ENCODE data around the gene MYO3B. TPM values are rescaled to one million over a fixed set of nuclear protein-coding genes. Genes with fewer than 3 reads are reported as not detected.

The MYO3B gene
- total RNA-seq (2014; rRNA removed; shearing (Covaris generic)): not detected in 2 replicates

GRCh38 chr2:170177950-170178781 is at the start of gene MYO3B:
Gene MYO3B (plus strand): TSS chr2:170178147. CDS start chr2:170178288, 141 bp downstream.
- Histone ChIP-seq H3K27me3 (replicated peaks) (no peaks in the 10 kb centered on the region), H3K4me3 (no peak within 1 kb of the TSS), H3K9me3 (replicated peaks) (no peaks in the 10 kb centered on the region), H3K36me3 (no peaks in the 10 kb centered on the region), H3K4me1 (replicated peaks) (no peaks in the 10 kb centered on the region), H3K27ac (no peak within 1 kb of the TSS)
- DNase-seq (ENCODE audit: low read depth in 1 of 2, low spot score in 2 of 2): no peak

- 0 out of 2 replicates have a peak, but pooled peaks cover 2% of the 10 kb centered on the region for H3K9me3 ChIP-seq (replicated peaks)
- H3K4me3 ChIP-seq: no peak overlapping the region
- no peaks in the 10 kb centered on the region for H3K36me3 ChIP-seq
- no peaks in the 10 kb centered on the region for H3K4me1 ChIP-seq (replicated peaks)
- H3K27ac ChIP-seq: no peak overlapping the region
- no peak for DNase-seq (ENCODE audit: low read depth in 1 of 2, low spot score in 2 of 2)
- H3K27me3 ChIP-seq (replicated peaks): no peaks in the 10 kb centered on the region
Measured at GRCh38 chr2:170139276-170139967, 38.5 kb upstream of the MYO3B start.

- Histone ChIP-seq H3K27me3 (replicated peaks) (no peaks in the 10 kb centered on the region), H3K36me3 (no peaks in the 10 kb centered on the region), H3K4me3 (no peak overlapping the region), H3K27ac (no peak overlapping the region), H3K4me1 (replicated peaks) (no peaks in the 10 kb centered on the region), H3K9me3 (replicated peaks) (0 out of 2 replicates have a peak, but pooled peaks cover 2% of the 10 kb centered on the region)
- DNase-seq (ENCODE audit: low read depth in 1 of 2, low spot score in 2 of 2): no peak
Measured at GRCh38 chr2:170140561-170140960, 37.4 kb upstream of the MYO3B start.

GRCh38 chr2:170141865-170142264 is 36.1 kb upstream of the MYO3B start:
- Histone ChIP-seq H3K4me1 (replicated peaks) (no peaks in the 10 kb centered on the region), H3K4me3 (no peak overlapping the region), H3K9me3 (replicated peaks) (no peaks in the 10 kb centered on the region), H3K27ac (no peak overlapping the region), H3K36me3 (no peaks in the 10 kb centered on the region), H3K27me3 (replicated peaks) (no peaks in the 10 kb centered on the region)
- no peak for DNase-seq (ENCODE audit: low read depth in 1 of 2, low spot score in 2 of 2)

GRCh38 chr2:170142502-170142901 is 35.4 kb upstream of the MYO3B start:
- no peaks in the 10 kb centered on the region for H3K27me3 ChIP-seq (replicated peaks)
- DNase-seq (ENCODE audit: low read depth in 1 of 2, low spot score in 2 of 2): no peak
- no peak overlapping the region for H3K27ac ChIP-seq
- H3K4me1 ChIP-seq (replicated peaks): no peaks in the 10 kb centered on the region
- H3K4me3 ChIP-seq: no peak overlapping the region
- H3K36me3 ChIP-seq: no peaks in the 10 kb centered on the region
- no peaks in the 10 kb centered on the region for H3K9me3 ChIP-seq (replicated peaks)

GRCh38 chr2:170143045-170143717 is 34.8 kb upstream of the MYO3B start:
- Histone ChIP-seq H3K27ac (no peak overlapping the region), H3K4me1 (replicated peaks) (no peaks in the 10 kb centered on the region), H3K9me3 (replicated peaks) (no peaks in the 10 kb centered on the region), H3K36me3 (no peaks in the 10 kb centered on the region), H3K4me3 (no peak overlapping the region), H3K27me3 (replicated peaks) (no peaks in the 10 kb centered on the region)
- DNase-seq (ENCODE audit: low read depth in 1 of 2, low spot score in 2 of 2): no peak

GRCh38 chr2:170144761-170145160 is 33.2 kb upstream of the MYO3B start:
- Histone ChIP-seq H3K9me3 (replicated peaks) (no peaks in the 10 kb centered on the region), H3K4me3 (no peak overlapping the region), H3K27me3 (replicated peaks) (no peaks in the 10 kb centered on the region), H3K4me1 (replicated peaks) (no peaks in the 10 kb centered on the region), H3K36me3 (no peaks in the 10 kb centered on the region), H3K27ac (no peak overlapping the region)
- no peak for DNase-seq (ENCODE audit: low read depth in 1 of 2, low spot score in 2 of 2)

GRCh38 chr2:170145191-170145590 is 32.8 kb upstream of the MYO3B start:
- no peak overlapping the region for H3K4me3 ChIP-seq
- H3K4me1 ChIP-seq (replicated peaks): no peaks in the 10 kb centered on the region
- H3K27ac ChIP-seq: no peak overlapping the region
- H3K9me3 ChIP-seq (replicated peaks): no peaks in the 10 kb centered on the region
- DNase-seq (ENCODE audit: low read depth in 1 of 2, low spot score in 2 of 2): no peak
- H3K27me3 ChIP-seq (replicated peaks): no peaks in the 10 kb centered on the region
- H3K36me3 ChIP-seq: no peaks in the 10 kb centered on the region

GRCh38 chr2:170145675-170146432 is 32.1 kb upstream of the MYO3B start:
- Histone ChIP-seq H3K4me3 (no peak overlapping the region), H3K27ac (no peak overlapping the region), H3K27me3 (replicated peaks) (no peaks in the 10 kb centered on the region), H3K36me3 (no peaks in the 10 kb centered on the region), H3K4me1 (replicated peaks) (no peaks in the 10 kb centered on the region), H3K9me3 (replicated peaks) (no peaks in the 10 kb centered on the region)
- no peak for DNase-seq (ENCODE audit: low read depth in 1 of 2, low spot score in 2 of 2)

- Histone ChIP-seq H3K36me3 (no peaks in the 10 kb centered on the region), H3K9me3 (replicated peaks) (no peaks in the 10 kb centered on the region), H3K4me3 (no peak overlapping the region), H3K4me1 (replicated peaks) (no peaks in the 10 kb centered on the region), H3K27me3 (replicated peaks) (no peaks in the 10 kb centered on the region), H3K27ac (no peak overlapping the region)
- DNase-seq (ENCODE audit: low read depth in 1 of 2, low spot score in 2 of 2): no peak
Measured at GRCh38 chr2:170146784-170147183, 31.2 kb upstream of the MYO3B start.

GRCh38 chr2:170147576-170147975 is 30.4 kb upstream of the MYO3B start:
- no peak for DNase-seq (ENCODE audit: low read depth in 1 of 2, low spot score in 2 of 2)

GRCh38 chr2:170148161-170148560 is 29.8 kb upstream of the MYO3B start:
- DNase-seq (ENCODE audit: low read depth in 1 of 2, low spot score in 2 of 2): no peak
- H3K9me3 ChIP-seq (replicated peaks): no peaks in the 10 kb centered on the region
- H3K4me3 ChIP-seq: no peak overlapping the region
- H3K4me1 ChIP-seq (replicated peaks): no peaks in the 10 kb centered on the region
- H3K36me3 ChIP-seq: no peaks in the 10 kb centered on the region
- H3K27ac ChIP-seq: no peak overlapping the region
- no peaks in the 10 kb centered on the region for H3K27me3 ChIP-seq (replicated peaks)

More at GRCh38 chr2:170147576-170147975, 30.4 kb upstream of the MYO3B start:
- Histone ChIP-seq H3K27me3 (replicated peaks) (no peaks in the 10 kb centered on the region), H3K4me3 (no peak overlapping the region), H3K36me3 (no peaks in the 10 kb centered on the region), H3K9me3 (replicated peaks) (no peaks in the 10 kb centered on the region), H3K4me1 (replicated peaks) (no peaks in the 10 kb centered on the region), H3K27ac (no peak overlapping the region)

- no peak overlapping the region for H3K4me3 ChIP-seq
- H3K4me1 ChIP-seq (replicated peaks): peaks cover 6% of the 10 kb centered on the region
- no peaks in the 10 kb centered on the region for H3K9me3 ChIP-seq (replicated peaks)
- H3K27me3 ChIP-seq (replicated peaks): no peaks in the 10 kb centered on the region; the same call in 1 of the 2 replicates
- no peak for DNase-seq (ENCODE audit: low read depth in 1 of 2, low spot score in 2 of 2)
- H3K36me3 ChIP-seq: no peaks in the 10 kb centered on the region
- H3K27ac ChIP-seq: no peak overlapping the region
Measured at GRCh38 chr2:170152421-170152820, 25.5 kb upstream of the MYO3B start.

All from SJSA1 (cell line).